Measurements from ENCODE around the gene TSSK2.

The TSSK2 gene

DNA sequence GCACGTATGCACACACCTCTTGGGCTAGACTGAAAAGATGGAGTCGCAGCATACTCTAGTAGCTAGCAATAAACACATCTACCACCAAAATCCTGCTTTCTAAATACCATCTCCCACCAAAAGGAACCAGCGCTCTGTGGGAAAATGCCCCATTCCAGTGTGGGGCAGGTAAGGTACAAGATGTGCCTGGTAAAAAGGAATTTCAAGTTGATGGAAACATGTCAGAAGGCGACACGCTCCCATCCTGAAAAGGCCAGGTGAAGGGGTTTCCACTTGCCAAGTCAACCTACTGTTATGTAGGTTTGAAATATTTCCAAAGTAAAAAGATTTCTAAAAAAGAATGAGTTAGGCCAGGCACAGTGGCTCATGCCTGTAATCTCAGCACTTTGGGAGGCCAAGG lies 17.7 kb upstream of the TSSK2 start:
- Histone ChIP-seq H3F3A (ENCODE audit: insufficient read depth, low read length) (peaks cover 18% of the 10 kb centered on the region), H3K9ac (ENCODE audit: low read length) (no peak overlapping the region), H3K9me3 (replicated peaks; ENCODE audit: insufficient read depth, low read length) (no peaks in the 10 kb centered on the region), H3K4me2 (ENCODE audit: low read depth, low read length) (no peak overlapping the region), H3K4me1 (ENCODE audit: low read length) (peaks cover 30% of the 10 kb centered on the region), H3K36me3 (replicated peaks; ENCODE audit: insufficient read depth, low read length) (no peaks in the 10 kb centered on the region), H3K9me2 (replicated peaks; ENCODE audit: insufficient read depth, low read length) (no peaks in the 10 kb centered on the region), H3K27me3 (replicated peaks; ENCODE audit: insufficient read depth, low read length) (no peaks in the 10 kb centered on the region), H3K27ac (ENCODE audit: low read length) (no peak overlapping the region), H2AFZ (ENCODE audit: low read length) (no peak overlapping the region), H3K4me3 (ENCODE audit: low read length) (no peak overlapping the region), H3K79me2 (ENCODE audit: low read length) (peaks cover 97% of the 10 kb centered on the region), H4K20me1 (ENCODE audit: insufficient read depth, low read length) (peaks cover 76% of the 10 kb centered on the region)
- no peak for DNase-seq
- TF ChIP-seq, protein P1, sequence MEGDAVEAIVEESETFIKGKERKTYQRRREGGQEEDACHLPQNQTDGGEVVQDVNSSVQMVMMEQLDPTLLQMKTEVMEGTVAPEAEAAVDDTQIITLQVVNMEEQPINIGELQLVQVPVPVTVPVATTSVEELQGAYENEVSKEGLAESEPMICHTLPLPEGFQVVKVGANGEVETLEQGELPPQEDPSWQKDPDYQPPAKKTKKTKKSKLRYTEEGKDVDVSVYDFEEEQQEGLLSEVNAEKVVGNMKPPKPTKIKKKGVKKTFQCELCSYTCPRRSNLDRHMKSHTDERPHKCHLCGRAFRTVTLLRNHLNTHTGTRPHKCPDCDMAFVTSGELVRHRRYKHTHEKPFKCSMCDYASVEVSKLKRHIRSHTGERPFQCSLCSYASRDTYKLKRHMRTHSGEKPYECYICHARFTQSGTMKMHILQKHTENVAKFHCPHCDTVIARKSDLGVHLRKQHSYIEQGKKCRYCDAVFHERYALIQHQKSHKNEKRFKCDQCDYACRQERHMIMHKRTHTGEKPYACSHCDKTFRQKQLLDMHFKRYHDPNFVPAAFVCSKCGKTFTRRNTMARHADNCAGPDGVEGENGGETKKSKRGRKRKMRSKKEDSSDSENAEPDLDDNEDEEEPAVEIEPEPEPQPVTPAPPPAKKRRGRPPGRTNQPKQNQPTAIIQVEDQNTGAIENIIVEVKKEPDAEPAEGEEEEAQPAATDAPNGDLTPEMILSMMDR (IDR thresholded peaks at IDR 0.05; ENCODE audit: low read length) = no peak
- TF ChIP-seq EZH2 (optimal IDR thresholded peaks at IDR 0.05; ENCODE audit: low read depth, low read length) (no peak), EZH2phosphoT487 (IDR thresholded peaks at IDR 0.05; ENCODE audit: low read length) (no peak)

DNA sequence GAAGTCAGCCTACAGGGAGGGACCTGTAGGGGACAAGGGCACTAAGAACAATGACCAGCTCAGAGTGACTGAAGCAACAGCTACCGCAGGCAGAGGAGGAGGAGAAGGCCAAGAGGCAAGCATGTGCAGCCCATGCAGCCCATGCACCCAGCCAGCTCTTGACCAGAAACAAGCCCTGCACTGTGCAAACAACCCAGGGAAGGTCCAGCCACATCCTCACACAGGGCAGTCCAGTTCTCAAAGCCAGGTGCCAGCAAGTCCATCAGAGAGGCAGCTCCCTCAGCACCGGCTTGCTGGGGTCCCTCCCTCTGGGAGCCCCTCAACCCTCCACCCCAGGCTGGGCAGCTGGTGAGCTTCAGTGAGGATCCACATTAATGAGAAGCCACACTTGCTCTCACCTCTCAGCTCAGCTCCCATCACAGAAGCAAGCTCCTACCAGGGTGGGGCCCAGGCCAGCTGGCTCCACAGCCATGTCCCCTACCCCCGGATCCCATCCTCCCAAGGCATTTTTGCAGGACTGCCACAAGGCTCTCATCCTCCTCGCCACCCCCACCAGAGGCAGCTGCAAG lies 16.0 kb upstream of the TSSK2 start:
- Histone ChIP-seq H3K27ac (ENCODE audit: low read length) (no peak overlapping the region), H3K9me3 (replicated peaks; ENCODE audit: insufficient read depth, low read length) (no peaks in the 10 kb centered on the region), H3F3A (ENCODE audit: insufficient read depth, low read length) (peaks cover 13% of the 10 kb centered on the region), H3K36me3 (replicated peaks; ENCODE audit: insufficient read depth, low read length) (no peaks in the 10 kb centered on the region), H3K9ac (ENCODE audit: low read length) (no peak overlapping the region), H3K4me3 (ENCODE audit: low read length) (no peak overlapping the region), H3K9me2 (replicated peaks; ENCODE audit: insufficient read depth, low read length) (no peaks in the 10 kb centered on the region), H4K20me1 (ENCODE audit: insufficient read depth, low read length) (peaks cover 70% of the 10 kb centered on the region), H3K27me3 (replicated peaks; ENCODE audit: insufficient read depth, low read length) (no peaks in the 10 kb centered on the region), H3K4me1 (ENCODE audit: low read length) (peaks cover 28% of the 10 kb centered on the region), H3K79me2 (ENCODE audit: low read length) (peaks cover 99% of the 10 kb centered on the region), H2AFZ (ENCODE audit: low read length) (no peak overlapping the region), H3K4me2 (ENCODE audit: low read depth, low read length) (no peak overlapping the region)
- TF ChIP-seq EZH2 (optimal IDR thresholded peaks at IDR 0.05; ENCODE audit: low read depth, low read length) (no peak), EZH2phosphoT487 (IDR thresholded peaks at IDR 0.05; ENCODE audit: low read length) (no peak)
- TF ChIP-seq, protein P1 (IDR thresholded peaks at IDR 0.05; ENCODE audit: low read length) = no peak
- no peak for DNase-seq

DNA sequence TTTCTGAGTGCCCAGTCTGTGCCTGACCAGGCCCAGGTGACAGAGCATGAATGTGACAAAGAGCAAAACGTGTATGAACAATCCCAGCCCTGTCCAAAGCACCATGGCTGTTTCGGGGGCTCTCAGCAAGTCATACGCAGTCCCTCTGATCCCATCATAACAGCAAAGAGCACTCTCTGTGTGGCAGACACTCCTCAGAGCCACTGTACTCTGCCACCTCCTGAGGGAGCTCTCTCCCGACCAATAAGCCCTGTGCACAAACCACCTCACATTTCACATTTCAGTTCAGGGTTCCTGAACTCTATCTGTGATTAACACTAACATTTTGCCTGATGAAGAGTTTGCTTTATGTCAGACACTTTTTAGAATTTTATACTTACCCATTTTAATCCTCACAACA lies 15.5 kb upstream of the TSSK2 start:
- Histone ChIP-seq H3K36me3 (replicated peaks; ENCODE audit: insufficient read depth, low read length) (no peaks in the 10 kb centered on the region), H3K4me2 (ENCODE audit: low read depth, low read length) (no peak overlapping the region), H3F3A (ENCODE audit: insufficient read depth, low read length) (peaks cover 10% of the 10 kb centered on the region; the same call in 1 of the 2 replicates), H3K9me2 (replicated peaks; ENCODE audit: insufficient read depth, low read length) (no peaks in the 10 kb centered on the region), H4K20me1 (ENCODE audit: insufficient read depth, low read length) (peaks cover 68% of the 10 kb centered on the region), H3K4me3 (ENCODE audit: low read length) (no peak overlapping the region), H3K79me2 (ENCODE audit: low read length) (peaks cover 99% of the 10 kb centered on the region), H3K27ac (ENCODE audit: low read length) (no peak overlapping the region), H3K9me3 (replicated peaks; ENCODE audit: insufficient read depth, low read length) (no peaks in the 10 kb centered on the region), H3K4me1 (ENCODE audit: low read length) (peaks cover 31% of the 10 kb centered on the region), H3K27me3 (replicated peaks; ENCODE audit: insufficient read depth, low read length) (no peaks in the 10 kb centered on the region), H2AFZ (ENCODE audit: low read length) (no peak overlapping the region), H3K9ac (ENCODE audit: low read length) (no peak overlapping the region)
- no peak for DNase-seq
- TF ChIP-seq EZH2 (optimal IDR thresholded peaks at IDR 0.05; ENCODE audit: low read depth, low read length) (no peak), EZH2phosphoT487 (IDR thresholded peaks at IDR 0.05; ENCODE audit: low read length) (no peak)
- TF ChIP-seq, protein P1 (IDR thresholded peaks at IDR 0.05; ENCODE audit: low read length) = no peak
